Cardiac fibroblast (primary cell): ENCODE data around the gene FKBP9.
A peak's percentile ranks its signal among the peaks of the same experiment; 100 is the strongest.

Experiments used
- DNase-seq, 2 donors: peaks; one replicate each; pipeline versions ENCODE4 v3.0.0 to v3.0.0-alpha.2; 2010; ENCODE audit warnings: low read depth in 2 of 2
- H3K4me3 ChIP-seq, 2 donors: replicated peaks in 1 of 2; 1 replicate in 1 of 2; 2 replicates in 1 of 2; pipeline ENCODE4 v1.5.1; 2011; ENCODE audit warnings: low read depth in 2 of 2, low read length in 2 of 2, mild to moderate bottlenecking in 2 of 2, moderate library complexity in 1 of 2
- CTCF ChIP-seq: IDR thresholded peaks from one replicate; pipeline ENCODE4 v1.5.1; 2011; ENCODE audit warnings: low read depth, mild to moderate bottlenecking, low read length, inconsistent platforms

FKBP9 gene

GRCh38 chr7:32928785-32929298 lies 28.4 kb upstream of the FKBP9 start:
- no peak overlapping the region for H3K4me3 ChIP-seq
- TF ChIP-seq CTCF = no peak
- DNase-seq = no peak

GRCh38 chr7:32929430-32930143 lies 27.7 kb upstream of the FKBP9 start:
- TF ChIP-seq CTCF = no peak
- DNase-seq = no peak
- H3K4me3 ChIP-seq = no peak overlapping the region

GRCh38 chr7:32930378-32930777 lies 26.9 kb upstream of the FKBP9 start:
- no peak for DNase-seq
- H3K4me3 ChIP-seq = no peak overlapping the region
- no peak for TF ChIP-seq CTCF

GRCh38 chr7:32935558-32935957 lies 21.7 kb upstream of the FKBP9 start:
- TF ChIP-seq CTCF = no peak
- DNase-seq = no peak
- H3K4me3 ChIP-seq = no peak overlapping the region

- no peak for TF ChIP-seq CTCF
- no peak for DNase-seq
- H3K4me3 ChIP-seq = no peak overlapping the region
Measured at GRCh38 chr7:32936689-32937088, 20.6 kb upstream of the FKBP9 start.

- no peak for TF ChIP-seq CTCF
- peak; percentile 66 for DNase-seq
- no peak overlapping the region for H3K4me3 ChIP-seq
Measured at GRCh38 chr7:32937344-32938174, 19.7 kb upstream of the FKBP9 start.
